Activated CD8-positive, alpha-beta memory T cell treated with anti-CD3 and anti-CD28 coated beads, Interleukin-2, amount 50 U/mL, for 24 hours (primary cell): ENCODE results near the gene MYH6.
"Not testable (repeated sequence)": the region's sequence is repeated elsewhere in the genome, so short reads cannot be mapped to it uniquely, and the experiment has no call there.

Experiments
- DNase-seq: peaks from one replicate; pipeline ENCODE4 v3.0.0-alpha.2; 2020; ENCODE audit errors: extremely low read depth

The MYH6 gene

GRCh38 chr14:23396126-23396525, 11.9 kb downstream of the MYH6 start:
- DNase-seq: no peak

GRCh38 chr14:23392613-23393012, 15.5 kb downstream of the MYH6 start:
- DNase-seq: no peak

DNA sequence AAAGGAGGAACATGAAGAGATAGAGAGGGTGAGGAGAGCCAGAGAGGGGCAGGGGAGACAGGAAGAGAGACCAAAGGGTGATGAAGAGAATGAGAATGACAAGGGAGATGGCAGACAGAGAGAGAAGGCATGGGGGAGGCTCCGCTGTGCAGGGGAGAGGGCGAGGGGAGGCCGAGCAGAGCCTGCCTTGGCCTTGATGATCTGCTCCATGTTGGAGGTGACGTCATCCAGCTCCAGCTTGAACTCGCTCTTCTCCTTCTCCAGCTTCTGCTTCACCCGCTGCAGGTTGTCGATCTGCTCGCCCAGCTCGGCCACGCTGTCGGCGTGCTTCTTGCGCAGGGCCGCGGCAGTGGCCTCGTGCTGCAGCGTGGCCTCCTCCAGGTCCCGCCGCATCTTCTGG, 18.2 kb downstream of the MYH6 start:
- not testable (repeated sequence) for DNase-seq

DNA sequence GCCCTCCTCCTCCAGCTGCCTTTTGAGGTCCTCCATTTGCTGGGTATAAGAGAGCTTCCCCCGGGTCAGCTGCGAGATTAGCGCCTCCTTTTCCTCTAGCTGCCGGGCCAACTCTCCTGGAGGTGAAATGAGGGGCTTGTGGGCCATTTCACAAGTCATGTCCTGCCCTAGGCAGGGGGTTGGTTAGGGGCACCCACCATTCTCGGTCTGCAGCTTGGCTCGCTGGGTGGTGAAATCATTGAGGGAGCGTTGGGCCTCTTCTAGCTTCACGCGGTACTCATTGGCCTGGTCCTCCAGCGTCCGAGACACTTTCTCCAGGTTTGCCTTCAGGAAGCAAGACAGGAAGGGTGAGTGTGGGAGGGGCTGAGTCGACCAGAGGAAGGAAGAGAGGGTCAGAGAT, 18.7 kb downstream of the MYH6 start:
- no peak for DNase-seq

DNA sequence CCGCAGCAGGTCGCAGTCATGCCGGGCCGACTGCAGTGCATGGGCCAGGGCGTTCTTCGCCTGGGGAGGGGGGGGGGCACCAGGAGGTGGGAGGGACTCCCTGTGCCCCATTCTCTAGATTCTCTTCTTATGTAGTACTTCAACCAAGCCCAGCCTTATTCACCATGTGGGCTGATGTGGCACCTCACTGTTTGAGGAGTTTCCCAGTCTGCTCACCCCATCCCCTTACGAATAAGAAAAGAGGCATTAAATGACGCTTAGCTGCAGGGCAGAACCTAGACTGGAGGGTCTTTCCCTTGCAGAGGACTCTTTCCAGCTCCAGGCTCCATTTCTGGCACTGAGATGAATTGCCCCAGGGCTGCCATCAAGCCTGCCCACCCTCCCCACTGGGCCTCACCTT, 19.1 kb downstream of the MYH6 start:
- DNase-seq: no peak

GRCh38 chr14:23387916-23388882, 19.9 kb downstream of the MYH6 start:
- DNase-seq: no peak

DNA sequence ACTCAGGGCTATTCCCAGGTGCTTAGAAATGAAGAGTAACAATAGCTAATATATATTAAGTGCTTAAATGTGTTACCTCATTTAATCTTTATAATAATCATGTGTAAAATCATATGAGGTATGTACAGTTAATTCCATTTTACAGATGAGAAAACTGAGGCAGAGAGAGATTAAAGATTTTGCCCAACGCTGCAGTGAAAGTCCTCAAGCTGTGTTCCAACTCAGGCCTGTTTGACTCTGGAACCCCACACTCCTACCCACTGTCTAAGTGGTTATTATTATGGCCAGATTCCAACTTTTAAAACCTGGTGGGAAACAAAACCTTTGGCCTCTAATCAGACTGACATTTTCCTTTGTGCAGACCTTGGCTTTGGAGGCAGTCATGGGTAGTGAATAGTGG, 21.1 kb downstream of the MYH6 start:
- no peak for DNase-seq

GRCh38 chr14:23386266-23386657, 21.8 kb downstream of the MYH6 start:
- DNase-seq: not testable (repeated sequence)

- DNase-seq: no peak
These were observed 22.3 kb downstream of the MYH6 start for GRCh38 chr14:23385642-23386265.

DNA sequence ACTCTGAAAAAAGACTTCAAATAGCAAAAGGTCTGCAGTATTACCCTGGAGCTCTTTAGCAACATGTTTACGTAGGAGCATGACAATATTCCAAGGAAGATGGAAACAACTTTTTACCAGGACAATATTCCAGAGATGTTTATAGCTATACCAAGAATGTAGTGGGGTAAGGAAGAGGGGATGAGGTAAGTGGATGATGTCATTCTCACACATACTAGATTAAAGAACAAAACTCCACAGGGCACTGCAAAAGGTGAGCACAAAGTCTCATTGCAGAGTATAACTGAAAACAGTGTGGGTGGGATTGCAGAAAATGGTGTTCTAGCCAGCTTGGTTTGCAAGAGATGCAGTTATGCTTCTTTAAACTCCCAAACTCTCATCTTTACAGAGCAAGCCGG, 22.8 kb downstream of the MYH6 start:
- no peak for DNase-seq

DNA sequence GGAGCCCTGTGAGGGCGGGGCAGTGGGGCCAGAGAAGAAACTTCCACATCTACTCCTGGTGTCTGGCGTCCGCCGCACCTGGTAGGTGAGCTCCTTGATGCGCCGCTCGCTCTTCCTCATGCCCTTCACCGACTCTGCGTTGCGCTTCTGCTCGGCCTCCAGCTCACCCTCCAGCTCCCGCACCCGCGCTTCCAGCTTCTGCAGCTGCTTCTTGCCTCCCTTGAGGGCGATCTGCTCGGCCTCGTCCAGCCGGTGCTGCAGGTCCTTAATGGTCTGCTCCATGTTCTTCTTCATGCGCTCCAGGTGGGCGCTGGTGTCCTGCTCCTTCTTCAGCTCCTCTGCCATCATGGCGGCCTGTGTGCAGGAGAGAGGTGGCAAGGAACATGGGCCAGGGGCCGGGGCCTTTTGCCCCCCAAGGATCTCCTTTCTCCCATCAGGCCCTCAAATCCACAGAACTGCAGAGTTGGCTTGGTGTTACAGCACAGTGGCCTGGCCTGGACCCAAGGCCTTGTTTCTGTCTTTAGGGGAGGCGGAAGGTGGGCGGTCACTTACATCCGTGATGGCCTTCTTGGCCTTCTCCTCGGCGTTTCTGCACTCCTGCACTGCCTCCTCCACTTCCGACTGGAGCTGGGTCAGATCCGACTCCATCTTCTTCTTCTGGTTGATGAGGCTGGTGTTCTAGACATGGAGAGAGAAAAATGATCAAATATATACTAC, 23.6 kb downstream of the MYH6 start:
- DNase-seq: no peak

GRCh38 chr14:23382731-23383440, 25.2 kb downstream of the MYH6 start:
- no peak for DNase-seq

- no peak for DNase-seq
These were observed 25.8 kb downstream of the MYH6 start for GRCh38 chr14:23382276-23382675.

DNA sequence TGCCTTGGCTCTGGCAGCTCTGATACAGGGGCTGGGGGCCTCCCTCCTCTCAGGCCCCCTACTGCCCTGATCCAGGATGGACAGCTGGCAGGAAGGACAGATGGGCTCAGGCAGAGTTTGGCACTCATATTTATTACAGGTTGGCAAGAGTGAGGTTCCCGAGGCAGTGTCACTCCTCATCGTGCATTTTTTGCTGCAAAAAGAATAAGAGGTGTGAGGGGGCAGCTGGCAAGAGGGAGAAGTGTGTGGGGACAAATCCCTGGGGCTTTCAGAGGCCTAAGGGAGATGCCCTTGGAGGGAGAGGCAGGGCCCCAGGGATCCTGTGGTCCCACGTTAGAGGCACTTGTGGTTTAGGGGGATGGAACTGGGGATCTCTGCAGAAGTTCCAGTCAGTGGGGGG, 26.2 kb downstream of the MYH6 start:
- no peak for DNase-seq

DNA sequence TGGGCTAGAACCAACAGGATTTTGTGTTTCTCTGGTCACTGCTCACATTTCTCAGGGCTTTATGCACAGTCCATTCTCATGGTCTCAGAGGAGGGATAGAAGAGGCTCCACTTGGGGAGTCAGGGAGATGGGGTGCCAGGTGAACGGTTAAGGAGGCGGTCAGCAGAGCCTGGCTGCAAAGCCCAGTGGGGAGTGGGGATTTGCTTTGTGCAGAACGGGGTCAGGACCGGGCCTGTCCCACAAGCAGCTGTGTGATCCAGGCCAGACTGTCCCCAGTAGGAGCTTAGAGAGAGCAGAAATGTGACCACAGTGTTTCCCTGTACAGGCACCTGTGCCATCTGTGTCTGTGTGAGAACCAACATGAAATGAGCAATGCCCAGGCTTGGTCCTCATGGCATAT, 27.1 kb downstream of the MYH6 start:
- DNase-seq: no peak

- no peak for DNase-seq
These were observed 27.7 kb downstream of the MYH6 start for GRCh38 chr14:23380197-23380914.

DNA sequence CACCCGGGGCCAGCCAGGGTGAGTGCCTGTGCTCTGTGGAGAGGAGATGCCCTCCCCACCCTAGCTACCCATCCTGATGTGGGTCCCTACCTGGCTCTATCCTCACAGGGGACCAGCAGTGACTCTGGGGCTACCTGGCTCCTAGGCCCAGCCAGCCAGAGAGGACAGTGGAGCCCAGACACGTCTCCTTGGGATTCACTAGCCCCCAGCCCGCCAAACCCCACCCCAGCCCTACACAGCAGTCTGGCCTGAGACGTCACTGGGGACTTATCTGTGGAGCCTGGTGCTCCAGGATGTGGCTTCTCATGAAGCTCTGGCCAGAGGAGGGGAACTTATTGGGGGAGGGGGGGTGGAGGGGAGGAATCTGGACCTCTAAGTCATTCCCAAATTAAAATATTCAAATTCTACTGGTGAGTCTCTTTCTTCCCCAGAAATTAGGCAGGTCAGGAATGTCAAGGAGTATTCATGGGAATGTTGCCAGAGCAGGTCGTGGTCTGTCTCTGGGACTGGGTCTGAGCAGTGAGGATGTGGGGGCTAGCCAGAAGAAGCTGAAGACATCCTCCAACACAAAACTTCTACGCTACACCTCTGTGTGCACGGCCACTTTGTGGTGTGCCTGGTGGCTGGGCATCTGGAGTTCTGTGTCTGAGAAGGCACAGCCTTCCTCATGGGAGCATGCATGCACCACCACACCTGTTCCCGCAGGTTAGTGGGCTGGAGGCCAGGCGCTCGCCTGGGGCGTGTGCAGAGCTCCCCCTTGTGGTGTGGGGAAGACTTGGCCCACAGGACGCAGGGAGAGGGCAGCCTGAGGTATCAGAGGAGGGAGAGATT, 28.5 kb downstream of the MYH6 start:
- DNase-seq: peak; percentile 13

GRCh38 chr14:23378612-23379220, 29.4 kb downstream of the MYH6 start:
- DNase-seq: no peak

DNA sequence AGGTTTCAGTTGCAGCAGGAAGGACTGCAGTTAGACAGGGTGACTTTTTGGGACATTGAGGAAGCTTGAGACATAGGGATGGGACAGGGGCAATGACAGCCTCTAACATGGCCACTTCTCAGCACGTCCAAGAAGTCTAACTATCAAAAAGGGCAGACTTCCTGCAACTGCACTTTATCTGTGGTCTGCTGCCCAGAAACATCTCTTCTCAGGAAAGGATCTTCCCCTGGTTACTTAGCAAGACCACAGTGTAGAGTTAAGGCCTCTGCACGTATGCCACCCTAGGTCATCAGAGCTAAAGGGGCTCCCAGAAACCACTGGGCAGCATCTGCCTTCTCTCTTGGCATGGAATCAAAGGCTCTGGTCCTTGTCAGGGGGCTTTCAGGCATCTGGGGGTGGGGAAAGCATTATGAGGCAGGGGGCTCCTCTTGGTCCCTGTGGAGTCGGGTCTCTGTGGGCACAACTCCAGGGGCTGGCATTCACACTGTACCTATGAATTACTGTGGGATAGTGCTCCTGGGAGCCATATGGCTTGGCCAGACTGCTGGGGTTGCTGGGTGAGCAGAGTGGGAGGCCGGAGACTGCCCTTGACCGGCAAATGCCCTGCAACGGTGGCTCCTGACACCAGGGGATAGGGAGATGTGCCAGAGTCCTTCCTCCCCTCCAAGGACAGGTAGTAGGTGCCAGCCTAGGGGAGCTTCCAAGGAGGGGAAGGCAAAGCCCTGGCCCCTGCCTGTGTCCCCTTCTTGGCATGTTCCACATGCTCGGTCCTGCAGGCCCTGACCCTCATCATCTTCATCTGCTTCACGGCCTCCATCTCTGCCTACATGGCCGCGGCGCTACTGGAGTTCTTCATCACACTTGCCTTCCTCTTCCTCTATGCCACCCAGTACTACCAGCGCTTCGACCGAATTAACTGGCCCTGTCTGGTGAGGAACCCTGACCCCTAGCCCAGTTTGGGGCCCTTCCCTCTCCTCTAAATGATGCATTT, 30.2 kb downstream of the MYH6 start:
- DNase-seq: no peak
